Measurements from ENCODE around the gene CFAP99.

DNA sequence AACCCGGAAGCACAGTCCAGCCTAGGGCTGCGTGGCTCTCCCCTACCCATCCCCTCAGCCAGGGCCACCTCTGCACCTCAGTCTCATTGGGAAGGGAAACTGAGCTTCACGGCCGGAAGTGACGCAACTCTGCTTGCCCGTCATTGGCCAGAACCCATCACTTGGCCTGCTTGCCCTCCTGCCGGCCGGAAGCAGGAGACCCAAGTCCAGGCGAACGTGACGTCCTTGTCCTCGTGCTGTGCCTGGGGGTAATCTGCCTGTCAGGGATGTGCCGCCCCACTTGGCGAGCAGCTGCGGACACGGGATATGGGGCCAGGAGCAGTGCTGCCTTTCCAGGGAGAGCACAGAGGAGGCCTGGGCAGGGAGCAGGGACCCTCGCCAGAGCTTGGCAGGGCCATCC, 31.5 kb upstream of the CFAP99 start:
- TF ChIP-seq, protein P1, sequence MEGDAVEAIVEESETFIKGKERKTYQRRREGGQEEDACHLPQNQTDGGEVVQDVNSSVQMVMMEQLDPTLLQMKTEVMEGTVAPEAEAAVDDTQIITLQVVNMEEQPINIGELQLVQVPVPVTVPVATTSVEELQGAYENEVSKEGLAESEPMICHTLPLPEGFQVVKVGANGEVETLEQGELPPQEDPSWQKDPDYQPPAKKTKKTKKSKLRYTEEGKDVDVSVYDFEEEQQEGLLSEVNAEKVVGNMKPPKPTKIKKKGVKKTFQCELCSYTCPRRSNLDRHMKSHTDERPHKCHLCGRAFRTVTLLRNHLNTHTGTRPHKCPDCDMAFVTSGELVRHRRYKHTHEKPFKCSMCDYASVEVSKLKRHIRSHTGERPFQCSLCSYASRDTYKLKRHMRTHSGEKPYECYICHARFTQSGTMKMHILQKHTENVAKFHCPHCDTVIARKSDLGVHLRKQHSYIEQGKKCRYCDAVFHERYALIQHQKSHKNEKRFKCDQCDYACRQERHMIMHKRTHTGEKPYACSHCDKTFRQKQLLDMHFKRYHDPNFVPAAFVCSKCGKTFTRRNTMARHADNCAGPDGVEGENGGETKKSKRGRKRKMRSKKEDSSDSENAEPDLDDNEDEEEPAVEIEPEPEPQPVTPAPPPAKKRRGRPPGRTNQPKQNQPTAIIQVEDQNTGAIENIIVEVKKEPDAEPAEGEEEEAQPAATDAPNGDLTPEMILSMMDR (IDR thresholded peaks at IDR 0.05) = no peak
- TF ChIP-seq POLR2A (IDR thresholded peaks at IDR 0.05) = no peak
